Ovary (tissue), 9 donors: ENCODE results near the gene CAPNS1. TPM values are rescaled to one million over a fixed set of nuclear protein-coding genes. Genes with fewer than 3 reads are reported as not detected.

Source experiments
- DNase-seq, 5 donors: peaks; one replicate each; pipeline ENCODE4 v3.0.0-alpha.2; 2019 to 2020
- H3K27ac ChIP-seq, 2 donors: fragments of 200-600 bp; one replicate each; pipeline versions ENCODE4 v1.5.1 to v1.8.0; 2019 to 2022
- H3K27me3 ChIP-seq: fragments of 200-600 bp; one replicate; pipeline ENCODE4 v1.8.0; 2022
- H3K36me3 ChIP-seq: fragments of 200-600 bp; sonication (generic); one replicate; pipeline ENCODE4 v1.5.1; 2019
- H3K4me1 ChIP-seq: one replicate; pipeline ENCODE4 v1.8.1; 2013; ENCODE audit warnings: mild to moderate bottlenecking, moderate library complexity; ENCODE audit not compliant: insufficient read depth
- H3K4me3 ChIP-seq: fragments of 200-600 bp; sonication (generic); one replicate; pipeline ENCODE4 v1.5.1; 2017
- H3K9me3 ChIP-seq, 2 donors: fragments of 200-600 bp in 1 of 2; sonication (generic) in 1 of 2; one replicate each; pipeline versions ENCODE4 v1.5.1 to v1.8.1; 2013 to 2019; ENCODE audit warnings: mild to moderate bottlenecking in 1 of 2, moderate library complexity in 1 of 2
- CTCF ChIP-seq, 3 donors: fragments of 450-650 bp in 2 of 3; fragments of 200-600 bp in 1 of 3; IDR thresholded peaks; one replicate each; pipeline versions ENCODE4 v1.5.1 to v1.8.0; 2016 to 2022; ENCODE audit warnings: antibody characterized with exemption in 3 of 3, mild to moderate bottlenecking in 1 of 3
- EP300 ChIP-seq: sonication (generic); formaldehyde crosslinking; IDR thresholded peaks from one replicate; pipeline ENCODE4 v1.6.1; 2017; ENCODE audit warnings: antibody characterized with exemption
- POLR2A ChIP-seq: fragments of 450-650 bp; IDR thresholded peaks from one replicate; pipeline ENCODE4 v1.6.1; 2017; ENCODE audit warnings: antibody characterized with exemption, mild to moderate bottlenecking, moderate library complexity
- WGBS, 3 donors: extraction: QIAGEN DNeasy Blood & Tissue Kit in 1 of 3; methylation state at CpG; one replicate each; pipeline versions ENCODE4 v1.1.5 to v1.1.7; 2013 to 2017; 5-methylcytosine and 5-hydroxymethylcytosine counted together
- intact Hi-C, 4 donors: fragments of 100-400 bp; cut with DNase I; formaldehyde crosslinking; loops; one replicate each; pipeline versions ENCODE4 v1.11.0 to v1.15.1; 2022 to 2023
- polyA plus RNA-seq, 2 donors: library from polyadenylated mRNA; stranded (reverse); fragments of 200-250 nt in 1 of 2; fragments of 350-450 nt in 1 of 2; fragmentation: Illumina TruSeq in 1 of 2; extraction: RNeasy Lipid Tissue Mini Kit (QIAGEN cat#74804) in 1 of 2; gene quantifications; one replicate each; pipeline ENCODE4 v1.2.3, GENCODE V29; 2013 to 2014
- total RNA-seq, 7 donors: library from RNA; depleted of rRNA in 2 of 7; stranded (reverse); fragments of >200 nt in 2 of 7; fragmentation: NEBNext Ultra II Directional in 3 of 7; extraction: Animal tissue kit (Norgen Biotek cat#: 25700) in 3 of 7; gene quantifications; one replicate each; pipeline versions ENCODE4 v1.1.0 to v1.2.4, GENCODE V29; 2016 to 2023
- donor health status: DM: no; HTN: no; CAD: no; lungs with moderate emphysema.
- donor health status: DM: no; HTN: no; CAD: no.
- donor health status: Bipolar disorder and iron deficiency.
- donor health status: DM: yes; HTN: yes; CAD: no.
- donor health status: DM: no; HTN: no; CAD: no.
- donor health status: DM: yes; HTN: yes; CAD: no.

Gene CAPNS1
- total and polyA plus RNA-seq, 9 donors, result 69.4 to 783 (median 488) TPM

GRCh38 chr19:36106991-36107390 is 32.9 kb upstream of the CAPNS1 start:
- Histone ChIP-seq H3K36me3 (no peaks in the 10 kb centered on the region), H3K4me1 (no peaks in the 10 kb centered on the region), H3K9me3 (no peaks in the 10 kb centered on the region), H3K27me3 (no peaks in the 10 kb centered on the region), H3K27ac (no peak overlapping the region), H3K4me3 (no peak overlapping the region)
- TF ChIP-seq POLR2A, result no peak
- TF ChIP-seq EP300, result no peak
- no peak for TF ChIP-seq CTCF (IDR thresholded peaks at IDR 0.05)
- WGBS, 3 donors, result 93 to 96% (median 96%) methylated on average over 5 of the region's 5 CpGs
- intact Hi-C loops, result no loop called here
- no peak for DNase-seq

GRCh38 chr19:36108684-36109083 is 31.2 kb upstream of the CAPNS1 start:
- no peak for DNase-seq
- 96% methylated on average over 3 of the region's 3 CpGs for whole genome bisulfite sequencing, 3 donors
- Histone ChIP-seq H3K4me1 (peaks cover 5% of the 10 kb centered on the region), H3K4me3 (no peak overlapping the region), H3K27me3 (no peaks in the 10 kb centered on the region), H3K27ac (no peak overlapping the region), H3K36me3 (no peaks in the 10 kb centered on the region), H3K9me3 (no peaks in the 10 kb centered on the region)
- TF ChIP-seq EP300 (no peak), CTCF (IDR thresholded peaks at IDR 0.05) (no peak)
- intact Hi-C loops, result no loop called here

GRCh38 chr19:36110487-36111199 is 29.2 kb upstream of the CAPNS1 start, which contains the start of gene OVOL3:
Gene OVOL3 (plus strand): TSS chr19:36111143. CDS start chr19:36111203, 60 bp downstream.
- Histone ChIP-seq H3K9me3 (no peaks in the 10 kb centered on the region), H3K4me1 (peaks cover 5% of the 10 kb centered on the region), H3K27ac (no peak within 1 kb of the TSS), H3K27me3 (no peaks in the 10 kb centered on the region), H3K36me3 (no peaks in the 10 kb centered on the region), H3K4me3 (no peak within 1 kb of the TSS)
- no peak for DNase-seq
- intact Hi-C loops, result no loop called here
- TF ChIP-seq POLR2A (no peak), EP300 (no peak), CTCF (IDR thresholded peaks at IDR 0.05) (no peak)
- WGBS, 3 donors, result 30 to 89% (median 87%) methylated on average over 1 of the region's 1 CpG

- DNase-seq, result no peak
- no peak overlapping the region for H3K27ac ChIP-seq
- H3K36me3 ChIP-seq, result no peaks in the 10 kb centered on the region
- H3K4me1 ChIP-seq, result peaks cover 9% of the 10 kb centered on the region
- H3K4me3 ChIP-seq, result no peak overlapping the region
- H3K9me3 ChIP-seq, result no peaks in the 10 kb centered on the region
- intact Hi-C loops, result no loop called here
- H3K27me3 ChIP-seq, result no peaks in the 10 kb centered on the region
- WGBS, 3 donors, result 68 to 76% (median 70%) methylated on average over 12 to 13 of the region's 13 CpGs
- TF ChIP-seq EP300, result no peak
- no peak for TF ChIP-seq POLR2A
- no peak for TF ChIP-seq CTCF (IDR thresholded peaks at IDR 0.05)
Measured at GRCh38 chr19:36111200-36111539, 28.7 kb upstream of the CAPNS1 start.
